HFFc6 (cell line): ENCODE measurements around the gene SIRT5. TPM values are rescaled to one million over a fixed set of nuclear protein-coding genes. Genes with fewer than 3 reads are reported as not detected.

Experiments
- DNase-seq: peaks from one replicate; pipeline ENCODE4 v3.0.0-alpha.2; 2018
- H3K27ac Mint-ChIP-seq: 2 replicates; pipeline ENCODE4 v1.8.0; 2020; ENCODE audit warnings: mild to moderate bottlenecking, mixed read lengths
- H3K27me3 Mint-ChIP-seq: 2 replicates; pipeline ENCODE4 v1.8.0; 2021; ENCODE audit warnings: mild to moderate bottlenecking, moderate library complexity, mixed read lengths; ENCODE audit not compliant: insufficient read depth
- H3K36me3 Mint-ChIP-seq: 2 replicates; pipeline ENCODE4 v1.8.0; 2021; ENCODE audit warnings: low read depth, mixed read lengths
- H3K4me1 Mint-ChIP-seq: 2 replicates; pipeline ENCODE4 v1.8.0; 2020; ENCODE audit warnings: low read depth, mixed read lengths
- H3K4me3 Mint-ChIP-seq: 2 replicates; pipeline ENCODE4 v1.8.0; 2020; ENCODE audit warnings: mild to moderate bottlenecking, moderate library complexity, mixed read lengths
- H3K9me3 Mint-ChIP-seq: 2 replicates; pipeline ENCODE4 v1.8.0; 2020; ENCODE audit warnings: mild to moderate bottlenecking, mixed read lengths
- long read RNA-seq: library from polyadenylated mRNA; unstranded; transcript quantifications from one replicate; pipeline ENCODE4 v2.0.0, GENCODE V29; 2019
- total RNA-seq, 6 experiments: library from RNA; stranded (reverse); fragmentation: NEBNext Ultra II Directional; extraction: Animal tissue kit (Norgen Biotek cat#: 25700); gene quantifications; 2 replicates in 1 of 6; 3 replicates in 5 of 6; pipeline ENCODE4 v1.2.3, GENCODE V29; 2021
- TF ChIP-seq, protein P1 (sequence below): fragments of 200-600 bp; sonication (generic); IDR thresholded peaks from 2 replicates; pipeline ENCODE4 v1.5.0; 2021; ENCODE audit warnings: antibody characterized with exemption, mild to moderate bottlenecking

Gene SIRT5
- total RNA-seq = 1 to 10 TPM; 4.3 to 7.0 (median 6.3) TPM
- long read RNA-seq, partial matches to known transcripts = 1 of 11 reads
- long read RNA-seq, other reads (novel, unspliced or antisense) = 9 of 11 reads

DNA sequence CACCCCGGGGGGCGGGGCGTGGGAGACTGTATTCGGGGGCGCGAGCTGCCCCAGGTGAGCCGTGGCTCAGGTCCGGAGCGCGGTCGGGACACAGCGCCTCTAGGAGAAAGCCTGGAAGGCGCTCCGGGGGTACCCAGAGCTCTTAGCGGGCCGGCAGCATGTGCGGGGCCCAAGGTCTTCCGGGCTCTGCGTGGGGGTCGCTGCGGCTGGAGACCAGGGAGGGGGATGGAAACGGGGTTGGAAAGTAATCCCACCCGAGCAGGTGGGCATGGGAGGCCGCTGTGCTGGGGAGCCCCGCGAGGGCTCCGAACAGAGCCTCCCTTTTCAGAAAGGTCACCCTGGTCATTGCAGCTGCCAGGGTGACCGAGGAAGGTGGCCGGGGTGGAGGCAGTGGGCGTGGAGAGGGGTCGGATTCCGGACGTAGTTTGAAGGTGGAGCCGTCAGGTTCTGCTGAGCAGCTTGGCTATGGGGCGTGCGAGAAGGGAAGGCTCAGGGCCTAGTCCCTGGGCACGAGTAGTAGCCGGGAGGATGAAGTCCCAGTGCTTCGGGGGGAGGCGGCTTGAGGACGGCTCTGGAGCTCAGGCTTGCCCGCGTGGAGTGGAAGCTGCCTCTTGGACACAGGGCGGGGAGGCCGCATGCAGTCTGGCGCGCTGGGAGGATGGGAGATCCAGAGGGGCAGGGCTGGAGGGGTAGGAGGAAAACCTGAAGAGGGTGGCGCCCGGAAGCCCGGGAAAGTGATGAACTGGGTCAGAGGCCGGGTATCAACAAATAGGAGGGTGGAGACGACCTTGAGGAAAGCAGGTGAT lies at the start of gene SIRT5:
TSS of gene SIRT5 (plus strand) at position 31 of the 806 bp plus-strand sequence. CDS start 9,510 bp downstream, outside the sequence.
- H3K4me1 Mint-ChIP-seq = peaks cover 18% of the 10 kb centered on the region

DNA sequence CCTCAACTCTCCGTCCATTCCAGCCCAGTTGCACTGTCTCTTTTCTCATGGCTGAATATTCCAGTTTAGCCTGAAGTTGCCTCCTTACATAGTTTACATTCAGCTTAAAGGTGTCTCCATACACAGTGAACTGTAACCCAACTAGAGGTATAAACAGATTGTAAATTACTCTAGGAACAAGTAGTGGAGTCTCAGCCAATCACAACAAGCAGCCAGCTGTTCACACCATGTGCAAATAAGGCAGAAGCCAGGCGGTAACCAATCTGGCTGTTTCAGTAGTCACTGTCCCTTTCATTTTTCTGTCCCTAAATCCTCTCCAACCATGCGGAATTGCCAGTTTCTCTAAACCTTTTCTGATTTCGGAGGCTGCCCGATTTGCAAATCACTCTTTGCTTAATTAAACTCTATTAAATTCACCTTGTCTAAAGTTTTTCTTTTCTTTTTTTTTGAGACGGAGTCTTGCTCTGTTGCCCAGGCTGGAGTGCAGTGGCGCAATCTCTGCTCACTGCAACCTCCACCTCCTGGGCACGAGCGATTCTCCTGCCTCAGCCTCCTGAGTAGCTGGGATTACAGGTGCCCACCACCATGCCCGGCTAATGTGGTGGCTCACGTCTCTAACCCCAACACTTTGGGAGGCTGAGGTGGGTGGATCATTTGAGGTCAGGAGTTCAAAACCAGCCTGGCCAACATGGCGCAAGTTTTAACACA lies 49.4 kb upstream of the SIRT5 start:
- Mint-ChIP-seq H3K4me3 (no peak overlapping the region), H3K27ac (no peak overlapping the region), H3K4me1 (0 out of 2 replicates have a peak, but pooled peaks cover 6% of the 10 kb centered on the region), H3K9me3 (no peaks in the 10 kb centered on the region), H3K27me3 (peaks cover 15% of the 10 kb centered on the region), H3K36me3 (no peaks in the 10 kb centered on the region)
- no peak for DNase-seq
- TF ChIP-seq, protein P1, sequence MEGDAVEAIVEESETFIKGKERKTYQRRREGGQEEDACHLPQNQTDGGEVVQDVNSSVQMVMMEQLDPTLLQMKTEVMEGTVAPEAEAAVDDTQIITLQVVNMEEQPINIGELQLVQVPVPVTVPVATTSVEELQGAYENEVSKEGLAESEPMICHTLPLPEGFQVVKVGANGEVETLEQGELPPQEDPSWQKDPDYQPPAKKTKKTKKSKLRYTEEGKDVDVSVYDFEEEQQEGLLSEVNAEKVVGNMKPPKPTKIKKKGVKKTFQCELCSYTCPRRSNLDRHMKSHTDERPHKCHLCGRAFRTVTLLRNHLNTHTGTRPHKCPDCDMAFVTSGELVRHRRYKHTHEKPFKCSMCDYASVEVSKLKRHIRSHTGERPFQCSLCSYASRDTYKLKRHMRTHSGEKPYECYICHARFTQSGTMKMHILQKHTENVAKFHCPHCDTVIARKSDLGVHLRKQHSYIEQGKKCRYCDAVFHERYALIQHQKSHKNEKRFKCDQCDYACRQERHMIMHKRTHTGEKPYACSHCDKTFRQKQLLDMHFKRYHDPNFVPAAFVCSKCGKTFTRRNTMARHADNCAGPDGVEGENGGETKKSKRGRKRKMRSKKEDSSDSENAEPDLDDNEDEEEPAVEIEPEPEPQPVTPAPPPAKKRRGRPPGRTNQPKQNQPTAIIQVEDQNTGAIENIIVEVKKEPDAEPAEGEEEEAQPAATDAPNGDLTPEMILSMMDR = no peak

More for the DNA sequence above, at the start of gene SIRT5:
- TF ChIP-seq, protein P1 = no peak
- H3K27me3 Mint-ChIP-seq = peaks cover 2% of the 10 kb centered on the region
- peak within 1 kb of the TSS; percentile 96 for H3K4me3 Mint-ChIP-seq
- H3K9me3 Mint-ChIP-seq = no peaks in the 10 kb centered on the region
- H3K36me3 Mint-ChIP-seq = peaks cover 9% of the 10 kb centered on the region; the same call in 1 of the 2 replicates
- H3K27ac Mint-ChIP-seq = peak within 1 kb of the TSS; percentile 94
- peak; percentile 81 for DNase-seq

DNA sequence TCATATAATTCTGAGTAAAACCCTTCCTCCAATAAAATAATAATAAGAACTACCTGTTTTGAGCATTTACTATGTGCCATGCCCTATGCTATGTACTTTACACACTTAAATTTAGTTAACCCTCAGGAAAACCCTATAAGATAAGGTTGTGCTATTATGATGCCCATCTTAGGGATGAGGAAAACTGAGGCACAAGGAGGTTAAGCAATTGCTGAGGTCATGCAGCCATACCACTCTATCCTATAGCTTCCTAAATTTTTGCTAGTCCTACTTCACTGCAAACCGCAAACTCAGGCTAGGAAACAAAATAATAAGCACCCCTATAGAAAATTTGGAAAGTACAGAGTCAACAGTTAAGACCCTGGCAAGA lies 48.1 kb upstream of the SIRT5 start:
- no peak for DNase-seq
- 0 out of 2 replicates have a peak, but pooled peaks cover 6% of the 10 kb centered on the region for H3K4me1 Mint-ChIP-seq
- H3K27ac Mint-ChIP-seq = no peak overlapping the region
- H3K27me3 Mint-ChIP-seq = peaks cover 12% of the 10 kb centered on the region
- TF ChIP-seq, protein P1 = no peak
- no peaks in the 10 kb centered on the region for H3K9me3 Mint-ChIP-seq
- H3K36me3 Mint-ChIP-seq = no peaks in the 10 kb centered on the region
- no peak overlapping the region for H3K4me3 Mint-ChIP-seq

DNA sequence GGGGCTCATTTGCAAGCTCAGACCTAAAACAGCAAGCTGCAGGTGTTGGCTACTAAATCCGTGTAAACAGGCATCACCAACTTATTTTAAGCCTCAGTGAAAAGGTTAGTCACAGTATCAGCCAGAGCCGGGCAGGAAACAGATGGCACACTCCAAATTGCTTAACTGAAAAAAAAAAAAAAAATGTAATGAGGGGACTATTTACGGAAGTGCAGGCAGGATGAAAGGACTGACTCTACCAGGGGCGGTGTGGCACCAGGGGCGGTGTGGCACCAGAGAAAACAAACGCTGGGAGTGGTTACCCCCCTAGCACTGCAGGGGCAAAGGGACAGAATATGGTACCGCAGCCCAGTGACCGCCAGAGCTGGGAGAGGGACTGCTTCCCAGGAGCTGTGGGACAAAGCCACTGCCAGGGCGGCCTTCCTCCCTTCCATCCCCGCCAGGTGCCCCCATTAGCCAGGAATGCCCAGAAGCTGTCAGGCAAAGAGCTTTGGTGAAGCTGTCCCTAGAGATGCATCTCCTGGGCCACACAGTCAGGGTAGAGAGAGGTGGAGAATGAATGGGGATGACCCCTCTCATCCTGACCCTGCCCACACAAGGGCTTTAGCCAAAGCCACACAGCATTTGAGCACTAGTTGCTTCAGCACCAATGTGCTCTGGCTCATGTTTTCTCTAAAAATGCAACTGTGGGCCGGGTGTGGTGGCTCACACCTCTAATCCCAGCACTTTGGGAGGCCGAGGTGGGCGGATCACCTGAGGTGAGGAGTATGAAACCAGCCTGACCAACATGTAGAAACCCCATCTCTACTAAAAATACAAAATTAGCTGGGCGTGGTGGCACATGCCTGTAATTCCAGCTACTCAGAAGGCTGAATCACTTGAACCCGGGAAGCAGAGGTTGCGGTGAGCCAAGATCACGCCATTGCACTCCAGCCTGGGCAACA lies 47.4 kb upstream of the SIRT5 start:
- H3K4me1 Mint-ChIP-seq = 0 out of 2 replicates have a peak, but pooled peaks cover 6% of the 10 kb centered on the region
- no peaks in the 10 kb centered on the region for H3K9me3 Mint-ChIP-seq
- H3K4me3 Mint-ChIP-seq = no peak overlapping the region
- peaks cover 11% of the 10 kb centered on the region for H3K27me3 Mint-ChIP-seq
- DNase-seq = no peak
- H3K27ac Mint-ChIP-seq = no peak overlapping the region
- no peaks in the 10 kb centered on the region for H3K36me3 Mint-ChIP-seq
- TF ChIP-seq, protein P1 = no peak

DNA sequence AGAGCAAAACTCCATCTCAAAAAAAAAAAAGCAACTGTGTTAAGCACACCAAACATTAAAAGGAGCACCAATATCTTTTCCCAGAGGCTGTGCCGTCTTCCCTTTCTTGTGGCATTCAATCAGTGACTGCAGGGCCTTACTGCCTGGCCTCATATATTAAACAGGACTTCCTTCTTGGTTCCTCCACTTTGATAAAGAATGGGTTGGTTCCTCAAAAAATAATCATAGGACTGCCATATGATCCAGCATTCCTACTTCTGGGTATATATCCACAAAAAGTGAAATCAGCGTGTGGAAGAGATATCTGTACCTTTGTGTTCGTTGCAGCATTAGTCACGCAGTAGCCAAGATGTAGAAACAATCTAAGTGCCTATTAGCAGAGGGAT lies 46.7 kb upstream of the SIRT5 start:
- Mint-ChIP-seq H3K27ac (no peak overlapping the region), H3K36me3 (no peaks in the 10 kb centered on the region)

More for the DNA sequence above, 46.7 kb upstream of the SIRT5 start:
- Mint-ChIP-seq H3K9me3 (no peaks in the 10 kb centered on the region), H3K27me3 (peaks cover 11% of the 10 kb centered on the region), H3K4me1 (0 out of 2 replicates have a peak, but pooled peaks cover 6% of the 10 kb centered on the region), H3K4me3 (no peak overlapping the region)
- TF ChIP-seq, protein P1 = no peak
- DNase-seq = no peak
